HG03280 (cell line): ENCODE data around the gene ZNF619.
"Not testable (repeated sequence)": the region's sequence is repeated elsewhere in the genome, so short reads cannot be mapped to it uniquely, and the experiment has no call there.

ENCODE experiments used
- ATAC-seq: cut with Tn5 transposase; IDR thresholded peaks from one replicate; pipeline ENCODE4 v1.9.1; 2021; ENCODE audit warnings: mild to moderate bottlenecking, moderate library complexity; ENCODE audit not compliant: unreplicated experiment

ZNF619 gene

DNA sequence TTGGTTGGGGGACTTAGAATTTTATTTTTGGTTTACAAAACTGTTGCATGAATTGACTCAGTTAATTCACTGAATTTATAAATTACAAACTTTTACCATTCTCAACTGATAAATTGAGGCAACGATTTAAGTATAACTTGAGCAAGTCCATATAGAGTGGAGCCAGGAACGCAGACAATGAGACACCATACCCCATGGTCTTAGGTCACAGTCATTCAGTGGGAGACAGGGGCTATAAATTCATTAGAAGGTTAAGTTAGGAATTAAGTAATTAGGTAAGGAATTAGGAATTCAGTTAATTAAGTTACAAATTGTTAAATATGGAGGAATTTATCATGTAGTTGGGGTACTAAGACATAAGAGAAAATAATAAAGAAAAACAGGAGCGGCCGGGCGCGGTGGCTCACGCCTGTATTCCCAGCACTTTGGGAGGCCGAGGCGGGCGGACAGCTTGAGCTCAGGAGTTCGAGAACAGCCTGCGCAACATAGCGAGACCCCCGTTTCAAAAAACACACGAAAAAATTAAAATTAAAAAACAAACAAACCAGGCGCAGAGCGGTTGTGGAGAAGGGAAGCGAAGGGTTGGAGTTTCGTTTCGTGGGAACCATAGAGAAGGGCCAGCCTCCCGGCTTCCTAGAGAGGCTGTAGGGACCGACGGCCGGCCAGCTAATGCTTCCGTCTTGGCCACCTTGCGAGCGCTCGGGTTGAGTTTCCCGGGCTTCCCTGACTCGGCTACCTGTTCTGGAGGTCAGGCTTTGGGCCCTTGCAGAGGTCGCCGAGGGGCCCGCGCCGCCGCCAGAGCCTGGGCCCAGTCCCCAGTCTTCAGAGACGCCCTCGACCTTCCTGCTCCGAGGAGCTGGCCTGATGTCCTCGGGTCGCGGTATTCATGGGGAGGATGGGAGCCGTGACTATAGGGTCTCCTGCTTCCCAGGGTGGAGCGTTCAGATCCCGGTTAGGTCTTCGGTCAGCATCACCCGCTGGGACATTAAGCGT lies at the start of gene ZNF619:
Gene ZNF619 (plus strand): TSS at position 645 of the 993 bp plus-strand sequence. CDS start 858 bp downstream, outside the sequence.
- peak; percentile 84 for ATAC-seq

DNA sequence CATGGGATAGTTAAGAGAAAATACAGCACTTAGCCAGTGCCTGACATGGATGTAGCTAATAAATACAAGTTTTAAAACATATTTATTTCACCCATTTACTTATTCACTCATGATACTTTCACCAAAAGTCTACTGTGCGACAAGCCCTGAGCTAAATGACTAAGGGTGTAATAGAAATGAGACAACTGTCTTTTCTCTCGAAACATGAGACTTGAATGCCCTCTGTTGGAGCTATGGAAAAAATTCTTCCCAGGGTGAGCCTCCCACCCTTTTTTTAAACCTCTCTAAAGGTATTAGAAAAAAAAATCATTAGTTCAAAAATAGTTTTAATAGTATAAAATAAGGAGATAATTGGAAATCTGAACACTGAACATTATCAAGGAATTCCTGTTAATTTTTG lies 44.1 kb upstream of the ZNF619 start:
- ATAC-seq = no peak

DNA sequence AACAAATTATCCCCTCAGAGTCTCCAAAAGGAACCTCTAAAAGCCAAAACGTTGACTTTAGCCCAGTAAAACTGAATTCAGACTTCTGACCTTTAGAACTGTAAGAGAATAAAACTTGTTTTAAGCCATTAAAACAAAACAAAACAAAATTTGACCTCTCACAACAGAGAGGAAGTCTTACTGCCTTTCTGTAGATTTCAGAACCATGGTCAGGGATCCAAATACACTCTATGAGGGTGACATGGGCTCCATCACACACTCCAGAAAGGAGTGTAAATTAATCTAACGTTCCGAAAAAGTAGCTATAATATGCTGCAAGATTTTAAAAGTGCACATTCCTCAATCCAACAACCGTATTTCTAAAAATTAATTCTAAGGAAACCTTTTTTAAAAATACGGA lies 39.0 kb upstream of the ZNF619 start:
- no peak for ATAC-seq

DNA sequence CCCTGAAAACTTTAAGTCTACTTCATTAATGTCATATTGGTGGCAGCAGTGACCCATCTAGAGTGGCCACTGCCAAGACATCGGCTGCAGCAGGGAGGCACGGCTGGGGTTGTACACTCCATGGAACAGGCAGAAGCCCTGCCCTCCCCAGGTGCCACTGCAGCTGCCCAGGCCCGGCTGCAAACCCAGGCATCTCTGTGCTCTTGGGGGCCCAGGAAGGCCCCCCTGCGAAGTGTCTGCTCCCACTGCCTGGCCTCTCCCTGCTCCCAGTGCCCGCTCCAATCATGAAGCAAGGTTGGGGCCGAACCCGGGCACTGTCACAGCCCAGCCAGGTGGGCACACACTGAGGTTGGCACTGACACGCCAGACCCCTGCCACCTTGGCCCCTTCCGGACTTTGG lies 31.9 kb upstream of the ZNF619 start:
- ATAC-seq = no peak

DNA sequence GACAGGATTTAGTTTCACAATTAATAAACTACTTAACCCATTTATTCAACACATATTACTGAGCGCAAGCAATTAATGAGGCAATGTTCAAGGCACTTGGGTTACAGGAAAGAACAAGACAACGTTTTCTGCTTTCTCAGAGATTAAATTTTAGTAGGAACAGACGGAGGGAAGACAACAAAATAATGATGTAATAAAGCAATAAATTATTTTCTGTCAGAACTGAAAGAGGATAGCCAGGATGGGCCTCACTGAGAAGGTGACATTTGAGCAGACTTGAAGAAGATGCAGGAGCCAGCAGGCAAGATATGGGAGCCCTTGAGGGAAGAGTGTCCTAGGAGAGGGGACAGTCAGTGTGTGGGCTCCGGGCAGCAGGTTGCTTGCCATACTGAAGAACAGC lies 31.0 kb upstream of the ZNF619 start:
- ATAC-seq = no peak

DNA sequence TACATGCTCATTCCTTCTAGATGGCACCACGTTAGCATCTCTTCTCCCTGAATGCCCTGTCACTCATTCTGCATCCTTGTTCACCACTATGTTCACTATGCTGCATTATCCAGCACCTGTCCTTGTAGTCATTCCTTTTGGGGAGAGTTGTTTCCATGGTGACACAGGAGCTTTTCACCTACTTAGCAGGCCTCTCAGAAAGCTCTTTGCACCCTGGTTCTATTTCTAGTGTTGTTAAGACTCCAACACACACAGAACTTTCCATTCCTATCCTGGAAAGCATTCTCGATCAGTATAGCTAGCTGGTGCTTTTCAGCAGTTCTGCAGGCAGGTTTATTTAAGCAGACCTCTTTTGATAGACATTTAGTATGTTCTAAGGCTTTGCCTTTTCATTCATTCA lies 26.5 kb upstream of the ZNF619 start:
- no peak for ATAC-seq

DNA sequence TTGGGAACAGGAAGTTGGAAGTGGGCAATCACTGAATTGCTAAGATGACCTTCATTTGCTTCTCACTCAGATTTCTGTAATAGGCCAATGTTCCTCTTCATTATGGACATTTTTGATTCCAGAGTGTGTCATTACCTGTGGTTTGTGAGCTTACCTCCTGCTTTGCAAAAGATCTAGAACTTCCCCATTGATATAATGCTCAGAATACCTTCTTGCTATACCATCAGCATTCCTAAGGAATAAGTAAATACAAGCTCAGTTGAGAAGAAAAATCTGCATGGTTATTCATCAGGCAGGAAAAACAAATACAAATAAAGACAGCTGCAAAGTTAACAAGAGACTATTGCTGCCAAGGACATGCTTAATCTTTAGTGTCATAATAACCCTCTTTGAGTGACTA lies 25.4 kb upstream of the ZNF619 start:
- no peak for ATAC-seq

DNA sequence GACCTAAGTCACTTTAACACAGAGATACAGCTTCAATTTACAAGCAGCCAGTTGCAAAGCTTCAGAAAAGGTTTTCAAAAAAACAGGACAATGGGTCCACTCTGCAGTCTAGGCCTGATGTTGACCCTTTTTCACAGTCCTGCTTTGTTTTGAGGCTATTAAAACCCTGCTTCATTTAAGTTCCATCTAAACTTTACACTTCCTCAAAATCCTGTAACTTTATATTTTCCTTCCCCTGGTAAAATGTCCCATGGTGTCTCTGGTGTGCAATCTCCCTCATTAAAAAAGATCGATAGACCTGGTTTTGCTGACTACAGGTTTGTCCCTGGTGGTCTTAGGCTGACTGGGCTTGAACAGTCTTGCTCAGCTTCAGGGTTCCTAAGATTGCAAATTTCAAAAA lies 24.9 kb upstream of the ZNF619 start:
- no peak for ATAC-seq

DNA sequence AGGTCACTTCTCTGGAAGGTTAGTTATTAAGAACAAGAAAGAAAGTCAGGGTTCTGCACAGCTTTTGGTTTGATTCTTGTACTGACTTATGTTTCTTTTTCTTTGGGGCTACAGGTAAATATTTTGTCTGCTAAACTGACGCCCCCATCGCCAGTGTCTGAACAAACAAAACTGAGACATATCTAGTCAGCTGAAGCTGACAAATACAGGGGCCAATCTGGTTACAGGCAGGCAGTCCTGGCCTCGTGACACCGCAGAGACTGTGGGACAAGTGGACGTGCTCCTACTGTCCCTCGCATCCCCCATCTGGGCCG lies 24.4 kb upstream of the ZNF619 start:
- ATAC-seq = no peak

DNA sequence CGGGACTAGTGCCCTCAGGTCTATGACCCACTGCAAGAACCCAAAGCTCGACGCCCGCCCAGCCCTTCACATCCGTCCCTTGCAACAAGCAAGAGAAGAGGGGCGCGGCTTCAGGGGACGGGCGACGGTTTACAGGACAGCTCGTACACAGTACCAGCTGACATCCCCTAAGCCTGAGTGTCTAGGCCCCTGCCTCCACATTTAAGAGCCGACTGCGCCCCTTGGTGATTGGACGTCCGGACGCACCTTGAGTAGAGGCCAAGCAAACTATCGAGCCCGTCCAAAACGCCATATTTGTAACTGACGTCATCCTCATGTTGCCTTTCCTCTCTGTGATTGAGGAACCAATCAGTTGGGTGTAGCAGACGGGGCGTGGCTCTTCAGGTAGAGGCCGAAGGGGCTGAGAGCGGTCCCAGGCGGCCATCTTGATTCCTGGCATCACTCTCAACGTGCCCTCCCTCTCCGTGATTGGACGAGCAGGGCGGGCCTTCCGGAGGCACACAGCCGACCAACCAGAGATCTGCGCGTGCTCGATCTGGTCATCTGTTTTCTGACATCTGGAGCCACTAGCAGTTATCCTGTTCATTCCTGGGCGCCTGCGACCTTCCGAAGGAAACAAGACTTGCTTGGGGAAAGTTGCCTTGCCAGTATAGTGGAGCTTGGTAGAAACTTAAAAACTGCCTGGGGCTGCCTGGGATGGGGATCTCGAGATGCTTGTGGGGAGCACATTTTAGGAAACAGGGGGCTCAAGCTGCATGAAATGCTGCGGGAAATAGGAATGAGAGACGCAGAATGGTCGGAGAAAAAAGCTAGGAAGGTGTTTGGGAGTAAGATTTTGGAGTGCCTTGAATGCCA lies 23.8 kb upstream of the ZNF619 start:
- peak; percentile 94 for ATAC-seq

DNA sequence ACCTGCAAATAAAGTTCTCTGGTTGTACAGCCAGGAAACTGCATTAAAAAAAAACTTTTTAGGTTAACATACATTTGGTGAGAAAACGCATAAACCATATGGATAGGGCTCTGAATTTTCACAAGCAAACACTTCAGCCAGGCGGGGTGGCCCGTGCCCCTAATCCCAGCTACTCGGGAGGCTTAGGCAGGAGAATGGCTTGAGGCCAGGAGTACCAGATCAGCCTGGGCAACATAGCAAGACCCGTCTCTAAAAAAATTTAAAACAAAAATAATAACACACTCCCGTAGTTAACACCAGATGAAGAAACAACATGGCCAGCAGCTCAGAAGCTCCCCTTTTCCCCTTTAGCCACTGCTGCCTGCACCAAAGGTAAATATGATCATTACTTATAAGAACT lies 23.0 kb upstream of the ZNF619 start:
- no peak for ATAC-seq

DNA sequence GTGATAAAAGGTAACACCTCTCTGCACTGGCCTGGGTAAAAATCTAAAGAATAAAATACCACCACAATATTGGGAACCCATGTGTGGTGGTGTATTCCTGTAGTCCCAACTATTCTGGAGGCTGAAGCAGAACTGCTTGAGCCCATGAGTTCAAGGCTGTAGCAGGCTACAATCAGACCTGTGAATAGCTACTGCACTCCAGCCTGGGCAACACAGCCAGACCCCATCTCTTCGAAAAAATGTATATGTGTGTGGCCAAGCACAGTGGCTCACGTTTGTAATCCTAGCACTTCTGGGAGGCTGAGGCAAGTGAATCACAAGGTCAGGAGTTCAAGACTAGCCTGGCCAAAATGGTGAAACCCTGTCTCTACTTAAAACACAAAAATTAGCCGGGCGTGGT lies 21.6 kb upstream of the ZNF619 start:
- ATAC-seq = no peak

DNA sequence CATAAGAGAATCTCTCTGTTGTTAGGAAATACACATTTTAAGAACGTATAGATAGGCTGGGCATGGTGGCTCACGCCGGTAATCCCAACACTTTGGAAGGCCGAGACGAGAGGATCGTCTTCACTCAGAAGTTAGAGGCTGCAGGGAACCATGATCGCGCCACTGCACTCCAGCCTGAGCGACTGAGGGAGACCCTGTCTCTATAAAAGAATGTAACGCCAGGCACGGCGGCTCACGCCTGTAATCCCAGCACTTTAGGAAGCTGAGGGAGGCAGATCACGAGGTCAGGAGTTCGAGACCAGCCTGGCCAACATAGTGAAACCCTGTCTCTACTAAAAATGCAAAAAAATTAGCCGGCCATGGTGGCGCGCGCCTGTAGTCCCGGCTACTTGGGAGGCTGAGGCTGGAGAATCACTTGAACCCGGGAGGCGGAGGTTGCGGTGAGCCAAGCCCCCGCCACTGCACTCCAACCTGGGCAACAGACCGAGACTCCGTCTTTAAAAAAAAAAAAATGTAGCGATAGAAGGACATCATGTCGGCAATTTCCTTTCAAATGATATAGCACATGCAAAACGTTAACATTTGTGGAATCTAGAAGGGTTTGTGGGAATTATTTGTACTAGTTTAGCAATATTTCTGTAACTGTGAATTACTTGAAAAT lies 20.5 kb upstream of the ZNF619 start:
- no peak for ATAC-seq

DNA sequence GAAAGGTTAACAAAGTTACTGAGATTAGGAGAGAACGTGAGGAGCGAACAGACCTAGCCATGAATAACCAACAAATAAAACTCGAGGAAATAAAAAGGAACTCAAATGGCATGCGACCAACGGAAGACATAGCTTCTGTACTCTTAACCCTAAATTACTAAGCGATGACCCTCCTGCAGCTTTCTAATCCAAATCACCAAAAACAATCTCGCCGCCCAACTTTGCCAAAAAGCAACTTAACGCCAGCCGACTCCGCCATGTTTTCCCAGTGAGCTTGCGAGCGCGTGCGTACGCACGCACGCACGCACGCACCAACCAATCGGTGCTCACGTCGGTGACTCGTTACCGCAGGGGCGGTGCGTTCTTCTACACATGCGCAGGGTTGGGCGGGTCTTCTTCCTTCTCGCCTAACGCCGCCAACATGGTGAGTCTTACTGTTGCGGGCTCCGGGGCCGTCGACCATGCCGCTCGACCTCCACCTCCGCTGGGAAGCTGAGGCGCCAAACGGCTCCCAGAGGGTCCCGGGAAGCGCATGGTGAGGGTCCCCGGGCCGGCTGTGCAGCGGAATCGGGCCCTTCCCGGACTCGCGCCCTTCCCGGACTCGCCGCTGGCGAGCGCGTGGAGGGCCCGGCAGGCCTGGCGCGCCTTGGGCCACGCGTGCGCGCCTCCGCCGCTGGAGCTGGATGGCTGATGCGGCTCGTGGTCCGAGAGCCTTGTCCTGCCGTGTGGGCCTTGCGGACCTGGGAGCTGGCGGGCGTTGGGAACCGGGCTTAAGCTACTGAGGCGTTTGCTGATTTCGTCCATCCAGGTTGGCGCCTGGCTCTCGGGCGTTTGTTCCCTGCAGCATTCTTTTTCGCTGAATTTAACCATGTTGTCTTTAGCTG lies 19.7 kb upstream of the ZNF619 start, which contains the start of gene RPL14:
Gene RPL14 (plus strand): TSS at position 400 of the 884 bp plus-strand sequence. CDS start 133 bp downstream, at position 533.
- ATAC-seq = peak; percentile 64

DNA sequence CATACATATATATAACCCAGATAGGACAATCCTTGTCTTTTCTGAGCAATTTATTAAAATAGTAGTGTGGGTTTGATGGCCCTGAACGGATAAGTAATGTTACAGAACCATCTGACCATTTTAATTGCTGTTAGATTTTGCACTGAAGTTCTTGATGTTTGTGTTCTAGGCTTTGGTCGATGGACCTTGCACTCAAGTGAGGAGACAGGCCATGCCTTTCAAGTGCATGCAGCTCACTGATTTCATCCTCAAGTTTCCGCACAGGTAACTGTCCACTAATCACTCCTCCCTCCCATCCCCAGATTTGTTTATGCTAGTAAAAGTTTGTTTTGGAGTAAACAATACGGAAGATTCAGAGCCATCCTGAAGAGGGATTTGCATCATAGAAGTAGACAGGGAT lies 18.4 kb upstream of the ZNF619 start:
- no peak for ATAC-seq

DNA sequence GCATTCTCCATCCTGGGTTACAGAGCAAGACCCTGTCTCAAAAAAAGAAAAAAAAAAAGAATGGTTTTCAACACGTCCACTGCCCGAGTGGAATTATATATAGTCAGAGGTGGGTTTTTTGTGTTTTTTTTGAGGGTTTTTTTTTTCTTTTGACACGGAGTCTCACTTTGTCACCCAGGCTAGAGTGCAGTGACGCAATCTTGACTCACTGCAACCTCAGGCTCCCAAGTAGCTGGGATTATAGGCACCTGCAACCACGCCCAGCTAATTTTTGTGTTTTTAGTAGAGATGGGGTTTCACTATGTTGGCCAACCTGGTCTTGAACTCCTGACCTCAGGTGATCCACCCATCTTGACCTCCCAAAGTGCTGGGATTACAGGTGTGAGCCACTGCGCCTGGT lies 16.4 kb upstream of the ZNF619 start:
- ATAC-seq = not testable (repeated sequence)

DNA sequence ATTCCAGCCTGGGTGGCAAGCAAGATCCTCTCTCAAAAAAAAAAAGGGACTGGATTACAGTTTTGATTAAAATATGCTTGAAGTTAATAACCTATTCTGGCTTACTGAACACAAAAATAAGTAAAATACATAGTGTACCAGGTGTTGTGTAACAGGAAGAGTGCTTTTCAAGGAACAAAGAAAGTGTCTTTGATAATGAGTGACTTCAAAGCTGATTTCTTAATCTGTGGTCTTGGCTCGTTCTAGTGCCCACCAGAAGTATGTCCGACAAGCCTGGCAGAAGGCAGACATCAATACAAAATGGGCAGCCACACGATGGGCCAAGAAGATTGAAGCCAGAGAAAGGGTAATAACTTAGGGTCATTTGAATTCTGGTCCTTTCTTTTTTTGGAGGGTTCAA lies 15.8 kb upstream of the ZNF619 start:
- ATAC-seq = no peak

DNA sequence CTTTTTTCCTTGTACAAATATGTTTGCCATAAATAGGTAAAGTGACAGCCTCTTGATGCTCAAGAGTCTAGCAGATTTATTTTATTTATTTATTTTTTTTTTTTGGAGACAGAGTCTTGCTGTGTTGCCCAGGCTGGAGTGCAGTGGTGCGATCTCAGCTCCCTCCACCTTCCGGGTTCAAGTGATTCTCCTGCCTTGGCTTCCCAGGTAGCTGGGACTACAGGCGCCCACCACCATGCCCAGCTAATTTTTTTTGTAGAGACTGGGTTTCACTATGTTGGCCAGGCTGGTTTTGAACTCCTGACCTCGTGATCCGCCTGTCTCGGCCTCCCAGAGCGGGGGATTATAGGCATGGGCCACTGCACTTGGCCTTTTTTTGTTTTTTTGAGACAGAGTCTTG lies 14.1 kb upstream of the ZNF619 start:
- ATAC-seq = not testable (repeated sequence)

DNA sequence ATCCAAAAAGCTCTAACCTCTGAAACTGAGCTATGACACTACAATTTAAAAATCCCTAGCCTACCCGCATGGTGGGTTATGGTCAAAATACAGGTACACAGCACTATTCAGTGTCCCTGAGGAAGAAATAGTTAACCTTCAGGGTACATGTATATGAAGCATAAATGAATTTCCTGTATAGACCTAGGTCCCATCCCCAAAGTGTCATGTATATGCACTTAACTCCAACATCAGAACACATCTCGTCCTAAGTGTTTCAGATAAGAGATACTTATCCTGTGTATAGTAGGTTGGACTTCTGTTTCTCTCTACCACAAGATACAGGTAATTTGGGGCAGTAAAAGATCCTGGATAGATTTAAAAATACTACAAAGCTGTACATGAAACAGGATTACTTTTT lies 13.3 kb upstream of the ZNF619 start:
- ATAC-seq = no peak
